HG03565 (cell line): ENCODE measurements around the gene GJD2.

Experiments used
- ATAC-seq: cut with Tn5 transposase; IDR thresholded peaks from one replicate; pipeline ENCODE4 v1.9.1; 2021; ENCODE audit warnings: mild to moderate bottlenecking, moderate library complexity; ENCODE audit not compliant: unreplicated experiment

GJD2 gene

GRCh38 chr15:34726406-34727100 is 28.2 kb downstream of the GJD2 start:
- no peak for ATAC-seq

GRCh38 chr15:34725556-34725955 is 29.2 kb downstream of the GJD2 start:
- no peak for ATAC-seq

GRCh38 chr15:34724481-34724880 is 30.3 kb downstream of the GJD2 start:
- ATAC-seq: no peak

- ATAC-seq: no peak
Observed at GRCh38 chr15:34722439-34722836, 32.4 kb downstream of the GJD2 start.

GRCh38 chr15:34721802-34722438 is 32.9 kb downstream of the GJD2 start:
- no peak for ATAC-seq

- ATAC-seq: no peak
Observed at GRCh38 chr15:34721157-34721801, 33.5 kb downstream of the GJD2 start.

GRCh38 chr15:34719695-34720094 is 35.1 kb downstream of the GJD2 start:
- no peak for ATAC-seq

GRCh38 chr15:34718681-34719665 is 35.8 kb downstream of the GJD2 start:
- ATAC-seq: no peak

GRCh38 chr15:34717729-34718128 is 37.1 kb downstream of the GJD2 start:
- ATAC-seq: no peak

- ATAC-seq: no peak
Observed at GRCh38 chr15:34716111-34716510, 38.7 kb downstream of the GJD2 start.

GRCh38 chr15:34714476-34715121 is 40.2 kb downstream of the GJD2 start:
- no peak for ATAC-seq

- no peak for ATAC-seq
Observed at GRCh38 chr15:34713635-34714034, 41.2 kb downstream of the GJD2 start.

GRCh38 chr15:34709866-34710265 is 44.9 kb downstream of the GJD2 start:
- no peak for ATAC-seq

GRCh38 chr15:34708422-34708821 is 46.4 kb downstream of the GJD2 start:
- no peak for ATAC-seq

- no peak for ATAC-seq
Observed at GRCh38 chr15:34701536-34701935, 53.3 kb downstream of the GJD2 start.
